IPS DF 6.9 (cell line): ENCODE results near the gene MEF2D.

Experiments used
- DNase-seq: peaks from one replicate; pipeline ENCODE4 v3.0.0-alpha.2; 2013; ENCODE audit warnings: low read depth, low spot score
- H3K27ac ChIP-seq: one replicate; pipeline ENCODE4 v1.5.1; 2013; ENCODE audit warnings: low read length, control low read depth
- H3K27me3 ChIP-seq: 2 replicates; pipeline ENCODE4 v1.6.1; 2013; ENCODE audit warnings: mild to moderate bottlenecking, low read length; ENCODE audit not compliant: control insufficient read depth, insufficient read depth
- H3K36me3 ChIP-seq: 2 replicates; pipeline ENCODE4 v1.6.1; 2013; ENCODE audit warnings: low read length; ENCODE audit not compliant: control insufficient read depth, insufficient read depth
- H3K4me1 ChIP-seq: 2 replicates; pipeline ENCODE4 v1.6.1; 2013; ENCODE audit warnings: low read length; ENCODE audit not compliant: control insufficient read depth, insufficient read depth
- H3K4me3 ChIP-seq: 2 replicates; pipeline ENCODE4 v1.5.1; 2013; ENCODE audit warnings: mild to moderate bottlenecking, low read length
- H3K9me3 ChIP-seq: 2 replicates; pipeline ENCODE4 v1.6.1; 2013; ENCODE audit warnings: low read length, inconsistent platforms; ENCODE audit not compliant: control insufficient read depth, insufficient read depth
- WGBS: extraction: QIAGEN DNeasy Blood & Tissue Kit; methylation state at CpG from one replicate; pipeline ENCODE4 v1.1.7; 2013; ENCODE audit warnings: mixed read lengths, missing lambda C conversion rate; ENCODE audit not compliant: insufficient read length, insufficient coverage; 5-methylcytosine and 5-hydroxymethylcytosine counted together

The MEF2D gene

GRCh38 chr1:156502391-156502893 lies 1.9 kb upstream of the MEF2D start:
- Histone ChIP-seq H3K4me3 (no peak overlapping the region), H3K36me3 (no peaks in the 10 kb centered on the region), H3K27ac (no peak overlapping the region), H3K9me3 (no peaks in the 10 kb centered on the region), H3K4me1 (peaks cover 19% of the 10 kb centered on the region; the same call in 1 of the 2 replicates), H3K27me3 (no peaks in the 10 kb centered on the region)
- WGBS, result no CpG with 5 or more reads among the region's 1 CpG
- DNase-seq, result no peak

GRCh38 chr1:156500793-156501506 lies 375 bp upstream of the MEF2D start:
- Histone ChIP-seq H3K27me3 (no peaks in the 10 kb centered on the region), H3K9me3 (no peaks in the 10 kb centered on the region), H3K4me1 (peaks cover 22% of the 10 kb centered on the region), H3K4me3 (peak overlapping the region; percentile 84; the same call in 1 of the 2 replicates), H3K36me3 (no peaks in the 10 kb centered on the region), H3K27ac (no peak overlapping the region)
- WGBS, result no CpG with 5 or more reads among the region's 57 CpGs
- peak; percentile 71 for DNase-seq

GRCh38 chr1:156499842-156500542 lies 583 bp downstream of the MEF2D start:
- no peak for DNase-seq
- Histone ChIP-seq H3K27me3 (no peaks in the 10 kb centered on the region), H3K4me3 (peak overlapping the region; percentile 84), H3K36me3 (no peaks in the 10 kb centered on the region), H3K4me1 (peaks cover 22% of the 10 kb centered on the region), H3K27ac (no peak overlapping the region), H3K9me3 (no peaks in the 10 kb centered on the region)
- no CpG with 5 or more reads among the region's 51 CpGs for WGBS

GRCh38 chr1:156499194-156499841 lies 1.3 kb downstream of the MEF2D start:
- no peaks in the 10 kb centered on the region for H3K27me3 ChIP-seq
- no peaks in the 10 kb centered on the region for H3K9me3 ChIP-seq
- DNase-seq, result no peak
- H3K4me3 ChIP-seq, result peak overlapping the region; percentile 84; the same call in 1 of the 2 replicates
- H3K36me3 ChIP-seq, result no peaks in the 10 kb centered on the region
- H3K4me1 ChIP-seq, result peaks cover 19% of the 10 kb centered on the region
- WGBS, result no CpG with 5 or more reads among the region's 14 CpGs
- no peak overlapping the region for H3K27ac ChIP-seq

- H3K4me1 ChIP-seq, result peaks cover 18% of the 10 kb centered on the region
- no peaks in the 10 kb centered on the region for H3K36me3 ChIP-seq
- H3K27ac ChIP-seq, result no peak overlapping the region
- H3K4me3 ChIP-seq, result peak overlapping the region; percentile 84; the same call in 1 of the 2 replicates
- DNase-seq, result no peak
- H3K27me3 ChIP-seq, result no peaks in the 10 kb centered on the region
- H3K9me3 ChIP-seq, result no peaks in the 10 kb centered on the region
- WGBS, result no CpG with 5 or more reads among the region's 12 CpGs
Measured at GRCh38 chr1:156498432-156499193, 2.0 kb downstream of the MEF2D start.

GRCh38 chr1:156497743-156498431 lies 2.7 kb downstream of the MEF2D start:
- peaks cover 16% of the 10 kb centered on the region for H3K4me1 ChIP-seq

GRCh38 chr1:156497078-156497742 lies 3.4 kb downstream of the MEF2D start:
- WGBS, result no CpG with 5 or more reads among the region's 11 CpGs
- no peaks in the 10 kb centered on the region for H3K27me3 ChIP-seq
- H3K27ac ChIP-seq, result no peak overlapping the region
- H3K4me1 ChIP-seq, result peaks cover 11% of the 10 kb centered on the region
- no peaks in the 10 kb centered on the region for H3K36me3 ChIP-seq
- H3K4me3 ChIP-seq, result no peak overlapping the region
- H3K9me3 ChIP-seq, result no peaks in the 10 kb centered on the region
- no peak for DNase-seq

More at GRCh38 chr1:156497743-156498431, 2.7 kb downstream of the MEF2D start:
- no CpG with 5 or more reads among the region's 5 CpGs for WGBS
- no peak for DNase-seq
- H3K27ac ChIP-seq, result no peak overlapping the region
- H3K27me3 ChIP-seq, result no peaks in the 10 kb centered on the region
- no peak overlapping the region for H3K4me3 ChIP-seq
- H3K36me3 ChIP-seq, result no peaks in the 10 kb centered on the region
- H3K9me3 ChIP-seq, result no peaks in the 10 kb centered on the region

GRCh38 chr1:156496211-156496761 lies 4.3 kb downstream of the MEF2D start:
- H3K9me3 ChIP-seq, result no peaks in the 10 kb centered on the region
- no peak overlapping the region for H3K27ac ChIP-seq
- no peak for DNase-seq
- H3K27me3 ChIP-seq, result no peaks in the 10 kb centered on the region
- H3K36me3 ChIP-seq, result no peaks in the 10 kb centered on the region
- 100% methylated on average over 1 of the region's 10 CpGs for WGBS
- H3K4me3 ChIP-seq, result no peak overlapping the region
- H3K4me1 ChIP-seq, result peaks cover 13% of the 10 kb centered on the region

- no peaks in the 10 kb centered on the region for H3K9me3 ChIP-seq
- H3K4me1 ChIP-seq, result peaks cover 19% of the 10 kb centered on the region
- H3K27me3 ChIP-seq, result no peaks in the 10 kb centered on the region
- no peaks in the 10 kb centered on the region for H3K36me3 ChIP-seq
- H3K27ac ChIP-seq, result no peak overlapping the region
- WGBS, result no CpG with 5 or more reads among the region's 9 CpGs
- H3K4me3 ChIP-seq, result no peak overlapping the region
- no peak for DNase-seq
Measured at GRCh38 chr1:156495401-156496140, 5.0 kb downstream of the MEF2D start.
